ENCODE data around the gene PDXK.

The PDXK gene

GRCh38 chr21:43803558-43804300 is 84.8 kb downstream of the PDXK start:
- Histone ChIP-seq H3K9me3 (replicated peaks in 1 of 2; ENCODE audit: control insufficient read depth in 2 of 2, insufficient read depth in 1 of 2, low read depth in 1 of 2, low read length in 2 of 2) (peaks cover 0 to 2% of the 10 kb centered on the region in 2 donors), H3K4me1 (ENCODE audit: control insufficient read depth in 2 of 2, insufficient read depth in 1 of 2, low read depth in 1 of 2, low read length in 2 of 2) (no peaks in the 10 kb centered on the region), H3K79me1 (ENCODE audit: low read depth, low read length) (peaks cover 14% of the 10 kb centered on the region), H4K8ac (ENCODE audit: low read depth, low read length) (no peak overlapping the region), H2BK5ac (ENCODE audit: low read length) (no peak overlapping the region), H3K4ac (ENCODE audit: low read length) (no peak overlapping the region), H3K18ac (ENCODE audit: low read length) (no peak overlapping the region), H2BK12ac (ENCODE audit: low read length) (no peak overlapping the region), H3K23ac (ENCODE audit: low read depth, low read length, poor library complexity) (no peak overlapping the region), H4K91ac (ENCODE audit: low read depth, low read length, poor library complexity) (no peak overlapping the region), H2BK120ac (ENCODE audit: low read depth, low read length) (no peak overlapping the region), H3K4me3 (ENCODE audit: low read length in 2 of 2) (no peak overlapping the region), H3K14ac (ENCODE audit: low read length) (no peak overlapping the region), H3K27ac (replicated peaks; ENCODE audit: low read length) (no peak overlapping the region), H2AFZ (ENCODE audit: low read length) (no peak overlapping the region), H3K9ac (ENCODE audit: low read depth, low read length, poor library complexity) (no peak overlapping the region), H3K36me3 (replicated peaks in 1 of 2; ENCODE audit: control insufficient read depth in 2 of 2, insufficient read depth in 2 of 2, low read length in 2 of 2) (peaks cover 53 to 72% of the 10 kb centered on the region in 2 donors), H3K27me3 (ENCODE audit: control insufficient read depth in 3 of 3, insufficient read depth in 3 of 3, low read depth in 1 of 3, low read length in 3 of 3) (no peaks in the 10 kb centered on the region), H2AK5ac (ENCODE audit: low read depth, low read length) (no peak overlapping the region), H3K4me2 (ENCODE audit: insufficient read depth, low read length, poor library complexity, severe bottlenecking) (no peak overlapping the region), H2BK15ac (ENCODE audit: low read length) (no peak overlapping the region)
- WGBS, 2 donors (ENCODE audit: extremely low coverage in 2 of 2, insufficient read length in 2 of 2, insufficient replicate concordance in 1 of 2), result no CpG with 5 or more reads among the region's 33 CpGs
- DNase-seq (ENCODE audit: low spot score), result no peak

- no peak overlapping the region for H2AK5ac ChIP-seq (ENCODE audit: low read depth, low read length)
- H3K9me3 ChIP-seq (replicated peaks in 1 of 2; ENCODE audit: control insufficient read depth in 2 of 2, insufficient read depth in 1 of 2, low read depth in 1 of 2, low read length in 2 of 2), result peaks cover 0 to 2% of the 10 kb centered on the region in 2 donors
- H2AFZ ChIP-seq (ENCODE audit: low read length), result no peak overlapping the region
- no peak overlapping the region for H3K4ac ChIP-seq (ENCODE audit: low read length)
- H3K36me3 ChIP-seq (replicated peaks in 1 of 2; ENCODE audit: control insufficient read depth in 2 of 2, insufficient read depth in 2 of 2, low read length in 2 of 2), result peaks cover 42 to 56% of the 10 kb centered on the region in 2 donors
- H4K8ac ChIP-seq (ENCODE audit: low read depth, low read length), result peak overlapping the region; percentile 65
- H2BK120ac ChIP-seq (ENCODE audit: low read depth, low read length), result no peak overlapping the region
- no peak overlapping the region for H4K91ac ChIP-seq (ENCODE audit: low read depth, low read length, poor library complexity)
- no peak overlapping the region for H3K23ac ChIP-seq (ENCODE audit: low read depth, low read length, poor library complexity)
- H3K4me1 ChIP-seq (ENCODE audit: control insufficient read depth in 2 of 2, insufficient read depth in 1 of 2, low read depth in 1 of 2, low read length in 2 of 2), result no peaks in the 10 kb centered on the region
- no peak overlapping the region for H3K4me2 ChIP-seq (ENCODE audit: insufficient read depth, low read length, poor library complexity, severe bottlenecking)
- peaks cover 9% of the 10 kb centered on the region for H3K79me1 ChIP-seq (ENCODE audit: low read depth, low read length)
- no peak overlapping the region for H3K4me3 ChIP-seq (ENCODE audit: low read length in 2 of 2)
- no peak overlapping the region for H3K27ac ChIP-seq (replicated peaks; ENCODE audit: low read length)
- peak overlapping the region; percentile 53 for H2BK5ac ChIP-seq (ENCODE audit: low read length)
- no peak overlapping the region for H2BK15ac ChIP-seq (ENCODE audit: low read length)
- no peak overlapping the region for H3K14ac ChIP-seq (ENCODE audit: low read length)
- WGBS, 2 donors (ENCODE audit: extremely low coverage in 2 of 2, insufficient read length in 2 of 2, insufficient replicate concordance in 1 of 2), result no CpG with 5 or more reads among the region's 14 CpGs
- H2BK12ac ChIP-seq (ENCODE audit: low read length), result no peak overlapping the region
- no peak overlapping the region for H3K9ac ChIP-seq (ENCODE audit: low read depth, low read length, poor library complexity)
- no peak overlapping the region for H3K18ac ChIP-seq (ENCODE audit: low read length)
- DNase-seq (ENCODE audit: low spot score), result no peak
- no peaks in the 10 kb centered on the region for H3K27me3 ChIP-seq (ENCODE audit: control insufficient read depth in 3 of 3, insufficient read depth in 3 of 3, low read depth in 1 of 3, low read length in 3 of 3)
Measured at GRCh38 chr21:43805275-43805800, 86.4 kb downstream of the PDXK start.

- peak overlapping the region; percentile 32 for H3K9ac ChIP-seq (ENCODE audit: low read depth, low read length, poor library complexity)
- no peak overlapping the region for H3K4me2 ChIP-seq (ENCODE audit: insufficient read depth, low read length, poor library complexity, severe bottlenecking)
- H2AK5ac ChIP-seq (ENCODE audit: low read depth, low read length), result no peak overlapping the region
- peaks cover 0 to 2% of the 10 kb centered on the region in 2 donors for H3K9me3 ChIP-seq (replicated peaks in 1 of 2; ENCODE audit: control insufficient read depth in 2 of 2, insufficient read depth in 1 of 2, low read depth in 1 of 2, low read length in 2 of 2)
- no peak overlapping the region for H2BK12ac ChIP-seq (ENCODE audit: low read length)
- no peak overlapping the region for H3K27ac ChIP-seq (replicated peaks; ENCODE audit: low read length)
- H2AFZ ChIP-seq (ENCODE audit: low read length), result no peak overlapping the region
- H3K23ac ChIP-seq (ENCODE audit: low read depth, low read length, poor library complexity), result no peak overlapping the region
- H2BK15ac ChIP-seq (ENCODE audit: low read length), result no peak overlapping the region
- no peak overlapping the region for H3K14ac ChIP-seq (ENCODE audit: low read length)
- no peak overlapping the region for H4K91ac ChIP-seq (ENCODE audit: low read depth, low read length, poor library complexity)
- no peak overlapping the region for H4K8ac ChIP-seq (ENCODE audit: low read depth, low read length)
- H2BK120ac ChIP-seq (ENCODE audit: low read depth, low read length), result no peak overlapping the region
- peaks cover 6% of the 10 kb centered on the region in 2 donors for H3K4me1 ChIP-seq (ENCODE audit: control insufficient read depth in 2 of 2, insufficient read depth in 1 of 2, low read depth in 1 of 2, low read length in 2 of 2)
- no peak overlapping the region for H3K18ac ChIP-seq (ENCODE audit: low read length)
- no peak overlapping the region for H2BK5ac ChIP-seq (ENCODE audit: low read length)
- H3K4me3 ChIP-seq (ENCODE audit: low read length in 2 of 2), result peak overlapping the region in 1 of 2 donors; percentile 9
- WGBS, 2 donors (ENCODE audit: extremely low coverage in 2 of 2, insufficient read length in 2 of 2, insufficient replicate concordance in 1 of 2), result no CpG with 5 or more reads among the region's 21 CpGs
- no peak overlapping the region for H3K4ac ChIP-seq (ENCODE audit: low read length)
- peaks cover 34 to 48% of the 10 kb centered on the region in 2 donors for H3K36me3 ChIP-seq (replicated peaks in 1 of 2; ENCODE audit: control insufficient read depth in 2 of 2, insufficient read depth in 2 of 2, low read length in 2 of 2)
- DNase-seq (ENCODE audit: low spot score), result no peak
- no peaks in the 10 kb centered on the region for H3K27me3 ChIP-seq (ENCODE audit: control insufficient read depth in 3 of 3, insufficient read depth in 3 of 3, low read depth in 1 of 3, low read length in 3 of 3)
- peaks cover 11% of the 10 kb centered on the region for H3K79me1 ChIP-seq (ENCODE audit: low read depth, low read length)
Measured at GRCh38 chr21:43806017-43806710, 87.2 kb downstream of the PDXK start.

- Histone ChIP-seq H4K91ac (ENCODE audit: low read depth, low read length, poor library complexity) (no peak overlapping the region), H2AK5ac (ENCODE audit: low read depth, low read length) (no peak overlapping the region), H3K4me2 (ENCODE audit: insufficient read depth, low read length, poor library complexity, severe bottlenecking) (no peak overlapping the region), H2AFZ (ENCODE audit: low read length) (no peak overlapping the region), H3K23ac (ENCODE audit: low read depth, low read length, poor library complexity) (no peak overlapping the region), H3K4ac (ENCODE audit: low read length) (no peak overlapping the region), H3K27me3 (ENCODE audit: control insufficient read depth in 3 of 3, insufficient read depth in 3 of 3, low read depth in 1 of 3, low read length in 3 of 3) (no peaks in the 10 kb centered on the region), H3K4me3 (ENCODE audit: low read length in 2 of 2) (no peak overlapping the region), H3K27ac (replicated peaks; ENCODE audit: low read length) (no peak overlapping the region), H3K79me1 (ENCODE audit: low read depth, low read length) (peaks cover 9% of the 10 kb centered on the region), H2BK15ac (ENCODE audit: low read length) (no peak overlapping the region), H3K4me1 (ENCODE audit: control insufficient read depth in 2 of 2, insufficient read depth in 1 of 2, low read depth in 1 of 2, low read length in 2 of 2) (peaks cover 6% of the 10 kb centered on the region in 2 donors), H3K9ac (ENCODE audit: low read depth, low read length, poor library complexity) (no peak overlapping the region), H3K9me3 (replicated peaks in 1 of 2; ENCODE audit: control insufficient read depth in 2 of 2, insufficient read depth in 1 of 2, low read depth in 1 of 2, low read length in 2 of 2) (peaks cover 0 to 2% of the 10 kb centered on the region in 2 donors), H3K18ac (ENCODE audit: low read length) (no peak overlapping the region), H3K36me3 (replicated peaks in 1 of 2; ENCODE audit: control insufficient read depth in 2 of 2, insufficient read depth in 2 of 2, low read length in 2 of 2) (peaks cover 15 to 26% of the 10 kb centered on the region in 2 donors), H2BK12ac (ENCODE audit: low read length) (no peak overlapping the region), H3K14ac (ENCODE audit: low read length) (peak overlapping the region; percentile 71), H4K8ac (ENCODE audit: low read depth, low read length) (no peak overlapping the region), H2BK5ac (ENCODE audit: low read length) (no peak overlapping the region), H2BK120ac (ENCODE audit: low read depth, low read length) (no peak overlapping the region)
- no CpG with 5 or more reads among the region's 18 CpGs for WGBS, 2 donors (ENCODE audit: extremely low coverage in 2 of 2, insufficient read length in 2 of 2, insufficient replicate concordance in 1 of 2)
- DNase-seq (ENCODE audit: low spot score), result no peak
Measured at GRCh38 chr21:43808367-43808766, 89.4 kb downstream of the PDXK start.
